ENCODE results near the gene TRIP10.
"Not testable (repeated sequence)": the region's sequence is repeated elsewhere in the genome, so short reads cannot be mapped to it uniquely, and the experiment has no call there.

TRIP10 gene, protein sequence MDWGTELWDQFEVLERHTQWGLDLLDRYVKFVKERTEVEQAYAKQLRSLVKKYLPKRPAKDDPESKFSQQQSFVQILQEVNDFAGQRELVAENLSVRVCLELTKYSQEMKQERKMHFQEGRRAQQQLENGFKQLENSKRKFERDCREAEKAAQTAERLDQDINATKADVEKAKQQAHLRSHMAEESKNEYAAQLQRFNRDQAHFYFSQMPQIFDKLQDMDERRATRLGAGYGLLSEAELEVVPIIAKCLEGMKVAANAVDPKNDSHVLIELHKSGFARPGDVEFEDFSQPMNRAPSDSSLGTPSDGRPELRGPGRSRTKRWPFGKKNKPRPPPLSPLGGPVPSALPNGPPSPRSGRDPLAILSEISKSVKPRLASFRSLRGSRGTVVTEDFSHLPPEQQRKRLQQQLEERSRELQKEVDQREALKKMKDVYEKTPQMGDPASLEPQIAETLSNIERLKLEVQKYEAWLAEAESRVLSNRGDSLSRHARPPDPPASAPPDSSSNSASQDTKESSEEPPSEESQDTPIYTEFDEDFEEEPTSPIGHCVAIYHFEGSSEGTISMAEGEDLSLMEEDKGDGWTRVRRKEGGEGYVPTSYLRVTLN

GRCh38 chr19:6739390-6739882 is at the start of gene TRIP10:
Gene TRIP10 (plus strand): TSS chr19:6739680. CDS start chr19:6739762, 82 bp downstream.
- peak; percentile 80 for DNase-seq (ENCODE audit: low spot score)

- DNase-seq (ENCODE audit: low spot score), result no peak
Measured at GRCh38 chr19:6690160-6690885, 49.2 kb upstream of the TRIP10 start.

DNA sequence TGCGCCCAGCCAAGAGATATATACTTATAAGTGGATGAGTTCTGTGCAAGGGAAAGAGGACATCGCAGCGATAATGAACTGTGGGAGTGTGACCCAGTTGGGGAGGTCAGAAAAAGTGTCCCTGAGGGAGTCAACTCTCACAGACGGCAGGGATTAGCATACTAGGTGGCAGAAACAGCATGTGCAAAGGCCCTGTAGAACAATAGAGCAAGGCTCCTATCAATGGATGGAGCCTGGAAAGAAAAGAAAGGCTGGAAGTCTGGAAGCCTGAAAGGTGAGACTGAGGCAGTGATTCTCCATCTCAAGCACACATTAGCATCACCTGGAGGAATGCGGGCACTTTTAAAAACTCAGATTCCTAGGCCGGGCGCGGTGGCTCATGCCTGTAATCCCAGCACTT is 48.1 kb upstream of the TRIP10 start:
- DNase-seq (ENCODE audit: low spot score), result no peak

- no peak for DNase-seq (ENCODE audit: low spot score)
Measured at GRCh38 chr19:6692027-6692426, 47.5 kb upstream of the TRIP10 start.

DNA sequence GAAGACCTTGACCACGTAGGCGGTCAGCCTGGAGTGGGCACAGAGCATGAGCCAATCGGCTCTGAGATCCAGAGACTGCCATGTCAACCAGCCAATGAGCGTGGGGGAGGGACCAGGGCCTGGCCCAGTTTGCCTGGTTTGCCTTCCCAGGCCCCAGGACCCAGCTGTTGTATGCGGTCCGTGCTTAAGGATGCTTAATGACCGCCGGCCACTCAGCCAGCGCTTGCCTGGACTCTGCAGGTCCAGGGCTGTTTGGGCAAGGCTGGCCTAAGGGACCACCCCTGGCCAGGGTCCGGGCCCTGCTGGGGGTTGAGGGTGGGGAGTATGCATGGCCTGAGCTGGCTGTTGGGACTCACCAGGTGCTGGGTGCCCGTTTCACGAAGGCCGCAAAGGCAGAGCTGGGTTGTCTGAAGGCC is 46.4 kb upstream of the TRIP10 start:
- DNase-seq (ENCODE audit: low spot score), result no peak

GRCh38 chr19:6693681-6694080 is 45.8 kb upstream of the TRIP10 start:
- no peak for DNase-seq (ENCODE audit: low spot score)

GRCh38 chr19:6694147-6694815 is 45.2 kb upstream of the TRIP10 start:
- DNase-seq (ENCODE audit: low spot score), result no peak

- no peak for DNase-seq (ENCODE audit: low spot score)
Measured at GRCh38 chr19:6696239-6696820, 43.1 kb upstream of the TRIP10 start.

DNA sequence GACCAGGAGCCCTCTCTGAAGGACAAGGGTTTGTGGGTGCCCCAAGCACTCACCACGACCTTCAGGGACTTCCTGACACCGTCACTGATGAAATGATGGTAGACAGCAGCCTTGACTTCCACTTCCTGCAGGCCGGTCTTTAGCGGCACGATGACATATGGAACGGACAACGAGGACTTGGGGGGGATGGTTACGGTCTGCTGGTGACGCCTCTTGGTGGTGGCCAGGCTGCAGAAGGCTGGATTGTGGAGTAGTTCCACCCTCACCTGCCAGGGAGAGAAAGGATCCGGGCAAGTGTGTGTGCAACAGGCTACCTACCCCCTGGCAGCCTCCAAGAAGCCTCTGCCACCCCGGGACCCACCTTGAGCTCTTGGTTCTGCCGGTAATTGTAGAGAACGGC is 42.2 kb upstream of the TRIP10 start:
- no peak for DNase-seq (ENCODE audit: low spot score)

- no peak for DNase-seq (ENCODE audit: low spot score)
Measured at GRCh38 chr19:6699935-6700334, 39.5 kb upstream of the TRIP10 start.

DNA sequence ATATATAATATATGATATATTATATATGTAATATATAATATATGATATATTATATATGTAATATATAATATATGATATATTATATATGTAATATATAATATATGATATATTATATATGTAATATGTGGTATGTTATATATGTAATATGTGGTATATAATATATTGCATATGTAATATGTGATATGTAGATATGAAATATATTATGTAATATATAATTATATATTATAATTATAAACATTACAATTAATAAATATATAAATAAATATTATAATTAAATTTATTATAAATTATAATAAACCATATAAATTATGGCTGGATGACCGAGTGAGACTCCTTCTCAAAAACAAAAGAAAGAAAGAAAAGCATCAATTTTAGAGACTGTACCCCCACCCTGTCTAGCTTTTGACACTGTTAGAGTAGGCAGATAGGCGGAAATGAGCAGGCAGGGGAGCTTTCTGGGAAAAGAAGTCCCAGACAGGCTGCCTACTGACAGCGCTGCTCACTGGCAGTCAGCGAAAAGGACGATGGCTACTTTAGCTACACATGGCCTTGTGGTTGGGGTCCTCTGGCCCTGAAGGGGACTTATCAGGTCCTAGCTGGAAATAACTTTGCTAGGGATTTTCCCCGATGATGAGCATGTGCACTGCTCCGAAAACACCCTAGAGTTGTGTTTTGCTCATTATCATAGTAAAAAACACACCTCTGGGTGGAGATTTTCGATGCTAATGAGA is 38.7 kb upstream of the TRIP10 start:
- DNase-seq (ENCODE audit: low spot score), result no peak

DNA sequence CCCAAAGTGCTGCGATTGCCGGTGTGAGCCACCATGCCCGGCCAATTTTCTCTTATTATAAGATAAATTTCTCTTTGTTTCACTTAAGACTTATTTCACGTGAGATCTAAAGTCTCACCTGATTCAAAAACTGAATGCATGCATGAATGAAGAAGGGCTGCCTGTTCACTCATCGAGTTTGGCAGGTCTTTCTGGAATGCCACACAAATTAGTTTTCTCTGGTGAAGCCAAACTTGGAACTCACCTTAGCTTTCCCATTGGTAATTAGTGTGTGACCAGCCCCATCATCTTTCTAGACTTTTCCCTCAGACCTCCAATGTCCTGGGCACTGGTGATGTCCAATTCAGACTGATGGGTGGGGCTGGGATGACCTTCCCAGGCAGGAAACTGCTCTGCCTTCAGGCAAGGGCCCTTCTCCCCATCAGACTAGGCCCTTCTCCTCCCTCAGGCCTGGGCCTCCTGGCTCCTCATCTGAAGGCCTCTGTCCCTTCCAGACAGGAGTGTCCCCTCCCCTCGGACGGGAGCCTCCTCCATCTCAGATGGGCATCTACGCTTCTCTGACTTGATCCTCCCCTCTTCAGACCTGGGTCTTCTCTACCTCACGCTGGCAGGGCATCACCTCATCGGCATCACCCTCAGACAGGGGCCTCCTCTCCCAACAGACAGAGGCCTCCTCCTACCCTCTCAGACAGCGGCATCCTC is 33.4 kb upstream of the TRIP10 start:
- DNase-seq (ENCODE audit: low spot score), result no peak

DNA sequence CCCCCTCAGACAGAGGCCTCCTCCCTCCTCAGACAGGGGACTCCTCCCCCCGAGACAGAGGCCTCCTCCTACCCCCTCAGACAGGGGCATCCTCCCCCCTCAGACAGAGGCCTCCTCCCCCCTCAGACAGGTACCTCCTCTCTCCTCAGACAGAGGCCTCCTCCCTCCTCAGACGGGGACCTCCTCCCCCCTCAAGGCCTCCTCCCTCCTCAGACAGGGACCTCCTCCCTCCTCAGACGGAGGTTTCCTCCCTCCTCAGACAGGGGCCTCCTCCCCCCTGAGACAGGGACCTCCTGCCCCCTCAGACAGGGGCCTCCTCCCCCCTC is 32.9 kb upstream of the TRIP10 start:
- no peak for DNase-seq (ENCODE audit: low spot score)

DNA sequence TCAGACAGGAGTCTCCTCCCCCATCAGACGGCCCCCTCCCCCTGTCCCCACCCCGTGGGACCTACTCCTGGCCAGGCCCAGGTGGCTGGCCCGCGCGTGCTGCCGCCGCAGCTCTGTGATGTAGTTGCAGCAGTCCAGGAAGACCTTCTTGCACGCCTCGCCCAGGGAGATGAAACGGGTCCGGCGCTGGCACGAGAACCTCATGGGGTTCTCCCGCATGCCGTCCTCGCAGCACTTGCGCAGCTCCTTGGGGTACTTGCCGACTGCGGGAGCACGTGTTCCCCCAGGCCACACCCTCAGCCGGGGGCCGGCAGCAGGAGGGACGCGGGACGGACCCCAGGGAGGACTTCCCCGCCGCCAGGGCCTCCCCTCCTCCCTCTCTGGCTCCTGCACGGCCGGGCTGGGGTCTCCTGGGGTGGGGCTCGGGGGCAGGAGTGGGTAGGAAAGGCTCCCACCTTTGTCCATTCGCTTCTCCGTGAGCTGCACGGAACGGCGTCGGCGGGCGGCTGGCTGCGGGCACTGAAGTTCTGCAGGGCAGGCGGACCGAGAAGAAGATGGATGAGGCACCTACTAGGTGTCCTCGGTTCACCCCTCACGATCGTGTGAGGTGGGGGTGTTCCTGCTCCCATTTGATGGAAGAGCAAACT is 32.3 kb upstream of the TRIP10 start:
- DNase-seq (ENCODE audit: low spot score), result no peak

DNA sequence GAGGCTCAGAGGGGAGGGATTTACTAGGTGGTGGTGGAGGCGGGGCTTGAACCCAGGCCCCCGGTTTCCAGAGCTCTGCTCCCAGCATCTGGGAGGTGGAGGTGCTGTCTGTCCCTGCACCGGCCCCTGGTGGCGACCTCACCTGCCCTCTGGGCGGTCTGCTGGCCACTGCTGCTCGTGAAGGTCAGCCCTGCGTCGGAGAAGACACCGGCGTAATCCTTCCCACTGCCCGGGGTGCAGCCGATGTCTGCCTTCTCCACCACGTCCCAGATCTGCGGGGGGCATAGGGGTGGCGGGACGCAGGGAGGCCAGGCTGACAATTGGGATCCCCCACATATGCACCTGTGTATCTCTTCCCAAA is 31.8 kb upstream of the TRIP10 start:
- no peak for DNase-seq (ENCODE audit: low spot score)

- DNase-seq (ENCODE audit: low spot score), result no peak
Measured at GRCh38 chr19:6708346-6708745, 31.1 kb upstream of the TRIP10 start.

DNA sequence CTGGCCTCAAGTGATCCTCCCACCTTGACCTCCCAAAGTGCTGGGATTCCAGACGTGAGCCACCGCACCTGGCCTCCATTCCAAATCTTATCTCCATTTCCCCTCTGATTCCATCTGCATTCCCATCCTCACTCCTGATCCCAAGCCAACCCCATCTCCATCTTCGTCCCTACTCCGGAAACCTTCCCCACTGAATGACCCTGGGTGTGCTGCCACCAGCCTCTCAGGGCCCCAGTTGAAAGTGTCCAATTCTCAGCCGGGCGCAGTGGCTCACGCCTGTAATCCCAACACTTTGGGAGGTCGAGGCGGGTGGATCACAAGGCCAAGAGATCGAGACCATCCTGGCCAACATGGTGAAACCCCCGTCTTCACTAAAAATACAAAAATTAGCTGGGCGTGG is 30.6 kb upstream of the TRIP10 start:
- not testable (repeated sequence) for DNase-seq (ENCODE audit: low spot score)

- DNase-seq (ENCODE audit: low spot score), result no peak
Measured at GRCh38 chr19:6709549-6709948, 29.9 kb upstream of the TRIP10 start.

GRCh38 chr19:6710273-6711077 is 29.0 kb upstream of the TRIP10 start:
- DNase-seq (ENCODE audit: low spot score), result no peak

DNA sequence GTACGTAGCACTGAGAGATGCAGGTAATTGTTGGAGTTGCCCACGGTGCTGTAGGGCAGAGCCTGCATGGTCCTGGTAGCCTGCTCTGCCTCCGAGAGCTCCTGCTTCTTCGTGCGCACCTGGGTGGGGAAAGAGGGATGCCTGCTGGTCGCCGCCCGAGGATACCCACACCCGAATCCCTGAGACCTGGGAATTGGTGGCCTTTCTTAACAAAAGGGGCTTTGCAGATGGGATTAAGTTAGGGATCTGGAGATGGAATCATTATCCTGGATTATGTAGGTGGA is 28.5 kb upstream of the TRIP10 start:
- no peak for DNase-seq (ENCODE audit: low spot score)
